ENCODE results near the gene AQR.
"Not testable (repeated sequence)": the region's sequence is repeated elsewhere in the genome, so short reads cannot be mapped to it uniquely, and the experiment has no call there.

Gene AQR

DNA sequence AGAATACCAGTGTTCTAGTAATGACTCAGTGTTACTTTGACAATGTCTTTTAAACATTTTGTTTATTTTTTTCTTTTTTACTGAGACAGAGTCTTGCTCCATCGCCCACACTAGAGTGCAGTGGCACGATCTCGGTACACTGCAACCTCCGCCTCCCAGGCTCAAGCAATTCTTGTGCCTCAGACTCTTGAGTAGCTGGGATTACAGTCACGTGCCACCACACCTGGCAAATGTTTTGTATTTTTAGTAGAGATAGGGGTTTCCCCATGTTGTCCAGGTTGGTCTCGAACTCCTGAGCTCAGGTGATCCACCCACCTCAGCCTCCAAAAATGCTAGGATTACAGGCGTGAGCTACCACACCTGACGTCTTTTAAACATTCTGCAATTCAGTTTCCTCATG lies 15.7 kb downstream of the AQR start:
- no peak for DNase-seq (ENCODE audit: low read depth in 1 of 2, low spot score in 1 of 2)

GRCh38 chr15:34952481-34952880 lies 17.1 kb downstream of the AQR start:
- no peak for DNase-seq (ENCODE audit: low read depth in 1 of 2, low spot score in 1 of 2)

- no peak for DNase-seq (ENCODE audit: low read depth in 1 of 2, low spot score in 1 of 2)
Observed at GRCh38 chr15:34951993-34952392, 17.5 kb downstream of the AQR start.

DNA sequence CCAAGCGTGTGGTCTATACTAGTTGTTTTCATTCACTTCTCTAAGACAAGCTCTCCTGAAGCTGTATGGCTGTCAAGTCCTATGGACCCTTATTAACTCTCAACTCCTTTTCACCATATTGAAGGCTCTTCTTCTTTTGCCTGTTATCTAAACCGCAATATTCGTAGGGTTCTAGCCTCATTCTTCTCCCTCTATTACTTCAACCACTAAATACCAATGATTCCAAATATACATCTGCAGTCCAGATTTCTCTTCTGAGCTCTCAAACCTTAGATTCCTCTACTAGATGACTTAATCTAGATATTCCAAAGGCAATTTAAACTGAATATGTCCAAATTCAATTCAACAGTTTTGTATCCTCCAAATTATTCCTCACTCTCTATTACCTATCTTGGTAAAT lies 24.6 kb downstream of the AQR start:
- no peak for DNase-seq (ENCODE audit: low read depth in 1 of 2, low spot score in 1 of 2)

GRCh38 chr15:34943711-34944110 lies 25.8 kb downstream of the AQR start:
- no peak for DNase-seq (ENCODE audit: low read depth in 1 of 2, low spot score in 1 of 2)

DNA sequence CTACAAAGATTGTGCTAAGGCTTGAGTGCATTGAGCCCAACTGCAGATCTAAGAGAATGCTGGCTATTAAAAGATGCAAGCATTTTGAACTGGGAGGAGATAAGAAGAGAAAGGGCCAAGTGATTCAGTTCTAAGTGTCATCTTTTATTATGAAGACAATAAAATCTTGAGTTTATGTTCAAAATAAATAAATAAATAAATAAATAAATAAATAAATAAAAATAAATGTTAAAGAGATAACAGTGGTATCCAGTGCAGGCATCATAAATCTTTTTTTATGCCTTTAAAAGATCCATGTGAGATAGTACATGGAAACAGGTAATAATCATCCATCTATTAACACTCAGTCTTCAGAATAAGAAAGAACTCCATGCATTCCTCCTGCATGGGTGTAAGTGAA lies 26.3 kb downstream of the AQR start:
- not testable (repeated sequence) for DNase-seq (ENCODE audit: low read depth in 1 of 2, low spot score in 1 of 2)

DNA sequence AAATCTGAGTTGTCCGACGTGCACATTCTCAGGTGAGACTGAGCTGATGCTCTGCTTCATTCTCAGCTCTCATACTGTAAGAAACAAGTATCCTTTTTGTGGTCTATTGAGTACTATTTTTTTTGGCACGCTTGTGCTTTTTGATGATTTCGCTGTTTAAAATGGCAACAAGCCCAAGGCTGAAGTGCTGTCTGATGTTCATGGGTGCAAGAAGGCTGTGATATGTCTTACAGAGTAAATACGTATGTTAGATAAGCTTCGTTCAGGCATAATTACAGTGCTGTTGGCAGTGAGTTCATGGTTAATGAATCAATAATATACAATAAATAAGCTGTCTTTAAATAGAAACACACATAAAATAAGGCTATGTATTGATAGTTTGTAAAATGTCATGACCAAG lies 27.2 kb downstream of the AQR start:
- no peak for DNase-seq (ENCODE audit: low read depth in 1 of 2, low spot score in 1 of 2)

- no peak for DNase-seq (ENCODE audit: low read depth in 1 of 2, low spot score in 1 of 2)
Observed at GRCh38 chr15:34941831-34942230, 27.7 kb downstream of the AQR start.

- DNase-seq (ENCODE audit: low read depth in 1 of 2, low spot score in 1 of 2) = no peak
Observed at GRCh38 chr15:34941185-34941698, 28.3 kb downstream of the AQR start.

DNA sequence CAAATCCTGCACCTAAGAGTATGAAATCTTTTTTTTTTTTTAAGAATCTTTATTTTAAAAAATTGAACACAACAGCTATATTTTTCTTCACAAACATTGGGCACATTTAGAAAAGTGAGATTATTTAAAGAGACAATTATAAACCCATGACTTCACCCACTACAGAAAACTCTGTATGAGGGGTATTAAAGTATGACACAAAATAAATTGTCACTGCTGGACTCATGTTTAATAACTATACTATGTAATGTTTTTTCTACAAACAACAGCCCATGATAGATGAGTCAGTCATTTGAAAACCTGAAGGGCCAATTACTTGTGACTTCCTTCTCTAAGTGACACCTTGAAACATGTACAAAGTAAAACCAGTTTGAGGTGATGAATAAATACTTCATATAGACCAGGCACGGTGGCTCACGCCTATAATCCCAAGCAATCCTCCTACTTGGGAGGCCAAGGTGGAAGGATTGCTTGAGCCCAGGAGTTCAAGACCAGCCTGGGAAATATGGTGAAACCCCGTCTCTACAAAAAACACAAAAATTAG lies 36.0 kb downstream of the AQR start:
- no peak for DNase-seq (ENCODE audit: low read depth in 1 of 2, low spot score in 1 of 2)

GRCh38 chr15:34928349-34928748 lies 41.2 kb downstream of the AQR start:
- DNase-seq (ENCODE audit: low read depth in 1 of 2, low spot score in 1 of 2) = not testable (repeated sequence)

DNA sequence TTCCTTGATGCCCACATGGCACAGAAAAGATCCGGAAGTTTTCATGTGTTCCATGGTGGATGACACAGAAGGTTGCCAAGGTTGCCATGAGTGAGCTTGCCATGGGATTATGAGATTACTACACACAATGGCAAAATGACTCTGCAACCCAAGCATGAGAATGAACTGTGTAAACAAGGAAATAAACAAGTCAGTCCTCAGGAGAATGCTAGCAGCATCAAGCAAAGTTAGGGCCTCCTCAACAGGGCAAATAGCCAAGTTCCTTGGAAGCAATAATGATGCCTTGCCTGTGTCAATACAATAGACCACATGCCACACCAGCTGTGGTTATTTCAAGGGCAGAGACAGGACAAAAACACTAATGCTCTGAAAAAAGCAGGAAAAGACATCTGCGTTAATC lies 41.8 kb downstream of the AQR start:
- no peak for DNase-seq (ENCODE audit: low read depth in 1 of 2, low spot score in 1 of 2)

GRCh38 chr15:34914317-34914716 lies 55.2 kb downstream of the AQR start:
- no peak for DNase-seq (ENCODE audit: low read depth in 1 of 2, low spot score in 1 of 2)

- no peak for DNase-seq (ENCODE audit: low read depth in 1 of 2, low spot score in 1 of 2)
Observed at GRCh38 chr15:34905047-34905446, 64.5 kb downstream of the AQR start.

- DNase-seq (ENCODE audit: low read depth in 1 of 2, low spot score in 1 of 2) = no peak
Observed at GRCh38 chr15:34904527-34904926, 65.0 kb downstream of the AQR start.

- no peak for DNase-seq (ENCODE audit: low read depth in 1 of 2, low spot score in 1 of 2)
Observed at GRCh38 chr15:34900748-34901147, 68.8 kb downstream of the AQR start.

DNA sequence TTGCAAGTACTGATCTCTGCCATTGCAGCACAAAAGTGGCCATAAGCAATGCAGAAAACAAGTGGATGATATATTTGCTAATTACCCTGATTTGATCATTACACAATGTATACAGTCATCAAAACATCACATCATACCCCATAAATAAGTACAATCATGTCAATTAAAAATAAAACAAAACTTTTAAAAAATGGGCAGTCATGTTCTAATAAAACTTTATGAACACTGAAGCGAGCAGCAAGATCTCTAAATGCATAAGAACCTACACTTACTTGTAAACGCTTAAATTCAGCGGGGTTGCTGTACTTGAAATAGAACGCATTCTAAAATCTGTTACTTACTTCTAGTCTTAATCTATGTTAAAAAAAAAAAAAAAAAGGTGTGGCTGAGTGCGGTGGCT lies 73.4 kb downstream of the AQR start:
- no peak for DNase-seq (ENCODE audit: low read depth in 1 of 2, low spot score in 1 of 2)

DNA sequence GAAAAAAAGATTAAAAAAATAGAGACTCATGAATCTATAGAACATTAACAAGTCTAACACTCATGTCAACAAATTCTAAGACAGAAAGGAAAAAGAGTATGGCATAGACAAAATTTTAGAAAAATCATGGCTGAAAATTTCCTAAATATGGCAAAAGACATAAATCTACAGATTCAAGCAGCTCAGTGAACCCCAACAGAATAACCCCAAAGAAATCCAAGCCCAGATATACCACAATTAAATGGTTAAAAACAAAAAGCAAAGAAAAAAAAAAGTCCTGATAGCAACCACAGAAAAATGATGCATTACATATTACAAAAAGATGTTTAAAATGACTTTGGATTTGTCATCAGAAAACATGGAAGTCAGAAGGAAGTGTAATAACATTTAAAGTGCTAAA lies 75.6 kb downstream of the AQR start:
- no peak for DNase-seq (ENCODE audit: low read depth in 1 of 2, low spot score in 1 of 2)

- DNase-seq (ENCODE audit: low read depth in 1 of 2, low spot score in 1 of 2) = no peak
Observed at GRCh38 chr15:34892963-34893591, 76.5 kb downstream of the AQR start.

GRCh38 chr15:34890424-34890823 lies 79.1 kb downstream of the AQR start:
- no peak for DNase-seq (ENCODE audit: low read depth in 1 of 2, low spot score in 1 of 2)

GRCh38 chr15:34889476-34889875 lies 80.1 kb downstream of the AQR start:
- no peak for DNase-seq (ENCODE audit: low read depth in 1 of 2, low spot score in 1 of 2)

DNA sequence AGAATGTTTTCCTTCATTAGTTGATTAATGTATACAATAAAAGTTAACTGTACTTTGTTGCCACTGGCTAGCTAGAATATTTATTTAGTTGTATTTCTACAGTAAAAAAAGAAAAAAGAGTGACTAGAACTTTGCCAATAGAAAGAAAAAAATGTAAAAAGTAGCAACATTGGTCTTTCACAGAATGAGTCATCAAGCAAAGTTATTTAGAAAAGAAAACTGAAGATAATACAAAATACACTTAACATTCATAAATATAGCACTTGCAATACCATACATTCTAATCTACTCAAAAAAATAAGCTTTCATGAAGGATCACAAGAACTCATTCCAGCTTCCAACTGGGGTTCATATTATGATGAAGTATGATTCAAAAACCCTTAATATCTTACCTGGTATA lies 83.4 kb downstream of the AQR start:
- DNase-seq (ENCODE audit: low read depth in 1 of 2, low spot score in 1 of 2) = no peak

DNA sequence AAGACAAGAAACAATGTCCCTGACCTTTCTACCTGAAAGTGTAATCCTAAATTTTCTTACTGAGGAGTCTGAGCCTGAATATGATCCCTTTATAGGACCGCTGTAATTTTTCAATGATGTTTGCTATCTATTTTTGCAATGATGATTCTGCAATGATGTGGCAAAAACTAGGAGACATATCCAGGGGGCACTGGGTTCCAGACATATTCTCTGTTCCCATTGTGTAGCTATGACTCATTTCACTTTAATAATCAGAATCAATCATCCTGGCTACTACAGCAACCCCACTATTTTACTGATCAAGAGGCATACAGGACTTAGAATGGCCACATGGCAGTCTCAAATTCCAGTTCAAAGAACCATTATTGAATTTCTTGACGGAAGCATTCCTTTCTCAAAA lies 85.9 kb downstream of the AQR start:
- DNase-seq (ENCODE audit: low read depth in 1 of 2, low spot score in 1 of 2) = no peak

Data from activated CD4-positive, alpha-beta T cell treated with anti-CD3 and anti-CD28 coated beads, Interleukin-2, amount 50 U/mL, for 24 hours (primary cell).